Neural cell (in vitro differentiated cells): ENCODE results near the gene PRRT4. TPM values are rescaled to one million over a fixed set of nuclear protein-coding genes. Genes with fewer than 3 reads are reported as not detected.

Source experiments
- H2AFZ ChIP-seq: fragments of 200-600, 300-800 bp; sonication (generic), shearing (Covaris generic); 2 replicates; pipeline ENCODE4 v1.6.0; 2014; ENCODE audit warnings: low read depth, mild to moderate bottlenecking, antibody characterized with exemption, low read length, moderate library complexity
- H3F3A ChIP-seq: fragments of 200-600 bp; shearing (Covaris generic); 2 replicates; pipeline ENCODE4 v1.6.1; 2016; ENCODE audit warnings: mild to moderate bottlenecking, moderate library complexity, mixed read lengths, antibody characterized with exemption, low read length; ENCODE audit not compliant: insufficient read depth, poor library complexity, severe bottlenecking
- H3K27ac ChIP-seq: fragments of 200-600, 300-800 bp; sonication (generic), shearing (Covaris generic); 2 replicates; pipeline ENCODE4 v1.5.1; 2014; ENCODE audit warnings: mild to moderate bottlenecking, low read length, moderate library complexity
- H3K27me3 ChIP-seq: fragments of 300-800, 200-600 bp; sonication (generic), shearing (Covaris generic); 2 replicates; pipeline ENCODE4 v1.6.0; 2014; ENCODE audit warnings: mild to moderate bottlenecking, low read depth, low read length, moderate library complexity; ENCODE audit not compliant: insufficient read depth
- H3K36me3 ChIP-seq: fragments of 300-800, 200-600 bp; sonication (generic), shearing (Covaris generic); 2 replicates; pipeline ENCODE4 v1.5.1; 2014; ENCODE audit warnings: mild to moderate bottlenecking, antibody characterized with exemption, low read length, moderate library complexity; ENCODE audit not compliant: insufficient read depth
- H3K4me2 ChIP-seq: fragments of 300-800, 200-600 bp; sonication (generic), shearing (Covaris generic); 2 replicates; pipeline ENCODE4 v1.6.0; 2014; ENCODE audit warnings: mild to moderate bottlenecking, low read length
- H3K4me3 ChIP-seq: fragments of 300-800, 200-600 bp; sonication (generic), shearing (Covaris generic); 2 replicates; pipeline ENCODE4 v1.5.1; 2014; ENCODE audit warnings: mild to moderate bottlenecking, low read length, moderate library complexity
- H3K79me2 ChIP-seq: fragments of 200-600 bp; shearing (Covaris generic); replicated peaks from 2 replicates; pipeline ENCODE4 v1.6.0; 2014; ENCODE audit warnings: mild to moderate bottlenecking, low read length, moderate library complexity; ENCODE audit not compliant: insufficient read depth
- H3K9ac ChIP-seq: fragments of 300-800, 200-600 bp; sonication (generic), shearing (Covaris generic); 2 replicates; pipeline ENCODE4 v1.6.1; 2016; ENCODE audit warnings: mild to moderate bottlenecking, low read length, mixed read lengths
- H3K9me2 ChIP-seq: fragments of 200-600 bp; shearing (Covaris generic); 2 replicates; pipeline ENCODE4 v1.6.1; 2016; ENCODE audit warnings: mild to moderate bottlenecking, low read length, mixed read lengths; ENCODE audit not compliant: insufficient read depth
- H3K9me3 ChIP-seq: fragments of 200-600, 300-800 bp; sonication (generic), shearing (Covaris generic); 2 replicates; pipeline ENCODE4 v1.6.1; 2016; ENCODE audit warnings: mild to moderate bottlenecking, mixed run types, low read length, moderate library complexity, mixed read lengths
- H4K20me1 ChIP-seq: fragments of 200-600 bp; shearing (Covaris generic); 2 replicates; pipeline ENCODE4 v1.6.1; 2016; ENCODE audit warnings: mild to moderate bottlenecking, mixed run types; ENCODE audit not compliant: insufficient read depth
- CTCF ChIP-seq: fragments of 450-650 bp; IDR thresholded peaks from 2 replicates; pipeline ENCODE4 v1.5.1; 2014; ENCODE audit warnings: antibody characterized with exemption, mild to moderate bottlenecking, moderate library complexity; ENCODE audit not compliant: poor library complexity, severe bottlenecking
- EP300 ChIP-seq: fragments of 450-650 bp; conservative IDR thresholded peaks from 2 replicates; pipeline ENCODE4 v1.6.1; 2014; ENCODE audit warnings: antibody characterized with exemption, mild to moderate bottlenecking, moderate library complexity; ENCODE audit not compliant: poor library complexity, severe bottlenecking
- EZH2 ChIP-seq: fragments of 200-600, 300-800 bp; shearing (Covaris generic), sonication (generic); IDR thresholded peaks from 2 replicates; pipeline ENCODE4 v1.6.1; 2014; ENCODE audit warnings: antibody characterized with exemption, low read length, borderline replicate concordance, mild to moderate bottlenecking; ENCODE audit not compliant: insufficient read depth, poor library complexity, severe bottlenecking
- MXI1 ChIP-seq: fragments of 450-650 bp; conservative IDR thresholded peaks from 2 replicates; pipeline ENCODE4 v1.6.1; 2014; ENCODE audit warnings: antibody characterized with exemption, mild to moderate bottlenecking; ENCODE audit not compliant: poor library complexity, severe bottlenecking
- POLR2AphosphoS5 ChIP-seq: IDR thresholded peaks from 2 replicates; pipeline ENCODE4 v1.6.1; 2012
- RAD21 ChIP-seq: fragments of 450-650 bp; conservative IDR thresholded peaks from 2 replicates; pipeline ENCODE4 v1.6.1; 2014; ENCODE audit warnings: antibody characterized with exemption, mild to moderate bottlenecking, moderate library complexity
- REST ChIP-seq: IDR thresholded peaks from 2 replicates; pipeline ENCODE4 v1.6.1; 2012; ENCODE audit warnings: borderline replicate concordance
- SMC3 ChIP-seq: fragments of 450-650 bp; conservative IDR thresholded peaks from 2 replicates; pipeline ENCODE4 v1.6.1; 2014; ENCODE audit warnings: antibody characterized with exemption, mild to moderate bottlenecking, moderate library complexity; ENCODE audit not compliant: poor library complexity
- TAF1 ChIP-seq: IDR thresholded peaks from 2 replicates; pipeline ENCODE4 v1.6.1; 2012; ENCODE audit warnings: low read depth
- polyA plus RNA-seq: library from polyadenylated mRNA; depleted of rRNA; stranded (reverse); fragments of >200 nt; gene quantifications from 2 replicates; pipeline ENCODE4 v1.2.3, GENCODE V29; 2014

PRRT4 gene
- polyA plus RNA-seq, 1 donor from 2014 or later: 32.5 TPM

- no peaks in the 10 kb centered on the region for H3K27me3 ChIP-seq
- no peak for TF ChIP-seq RAD21
- TF ChIP-seq POLR2AphosphoS5: no peak
- TF ChIP-seq EP300: no peak
- TF ChIP-seq SMC3: no peak
- no peaks in the 10 kb centered on the region for H3K36me3 ChIP-seq
- no peak overlapping the region for H3K27ac ChIP-seq
- H4K20me1 ChIP-seq: no peaks in the 10 kb centered on the region
- no peaks in the 10 kb centered on the region for H3K79me2 ChIP-seq
- no peak overlapping the region for H3K9ac ChIP-seq
- H3K9me2 ChIP-seq: no peaks in the 10 kb centered on the region
- H2AFZ ChIP-seq: no peak overlapping the region
- H3K4me2 ChIP-seq: no peak overlapping the region
- H3K4me3 ChIP-seq: no peak overlapping the region
- no peaks in the 10 kb centered on the region for H3K9me3 ChIP-seq
- no peaks in the 10 kb centered on the region for H3F3A ChIP-seq
Observed at GRCh38 chr7:128388145-128388485, 26.6 kb upstream of the PRRT4 start.

- H3K27ac ChIP-seq: no peak overlapping the region
- no peaks in the 10 kb centered on the region for H3K9me2 ChIP-seq
- no peaks in the 10 kb centered on the region for H4K20me1 ChIP-seq
- peak overlapping the region; percentile 48 for H3K4me3 ChIP-seq
- H3K9ac ChIP-seq: peak overlapping the region; percentile 15
- no peaks in the 10 kb centered on the region for H3K9me3 ChIP-seq
- H3K79me2 ChIP-seq: no peaks in the 10 kb centered on the region
- TF ChIP-seq CTCF: peak; percentile 95
- peak; percentile 52 for TF ChIP-seq MXI1
- peak; percentile 93 for TF ChIP-seq SMC3
- no peak for TF ChIP-seq TAF1
- TF ChIP-seq REST: no peak
- no peak for TF ChIP-seq EZH2
- TF ChIP-seq RAD21: peak; percentile 84
- no peak for TF ChIP-seq POLR2AphosphoS5
- peak; percentile 39 for TF ChIP-seq EP300
- H3K36me3 ChIP-seq: no peaks in the 10 kb centered on the region
- no peaks in the 10 kb centered on the region for H3K27me3 ChIP-seq
- no peaks in the 10 kb centered on the region for H3F3A ChIP-seq
- H2AFZ ChIP-seq: no peak overlapping the region
- no peak overlapping the region for H3K4me2 ChIP-seq
Observed at GRCh38 chr7:128387216-128388144, 26.0 kb upstream of the PRRT4 start.
